Measurements from ENCODE around the gene ARID1B. TPM values are rescaled to one million over a fixed set of nuclear protein-coding genes. Genes with fewer than 3 reads are reported as not detected.

The ARID1B gene
- total RNA-seq, 1 donor: 55.0 TPM

DNA sequence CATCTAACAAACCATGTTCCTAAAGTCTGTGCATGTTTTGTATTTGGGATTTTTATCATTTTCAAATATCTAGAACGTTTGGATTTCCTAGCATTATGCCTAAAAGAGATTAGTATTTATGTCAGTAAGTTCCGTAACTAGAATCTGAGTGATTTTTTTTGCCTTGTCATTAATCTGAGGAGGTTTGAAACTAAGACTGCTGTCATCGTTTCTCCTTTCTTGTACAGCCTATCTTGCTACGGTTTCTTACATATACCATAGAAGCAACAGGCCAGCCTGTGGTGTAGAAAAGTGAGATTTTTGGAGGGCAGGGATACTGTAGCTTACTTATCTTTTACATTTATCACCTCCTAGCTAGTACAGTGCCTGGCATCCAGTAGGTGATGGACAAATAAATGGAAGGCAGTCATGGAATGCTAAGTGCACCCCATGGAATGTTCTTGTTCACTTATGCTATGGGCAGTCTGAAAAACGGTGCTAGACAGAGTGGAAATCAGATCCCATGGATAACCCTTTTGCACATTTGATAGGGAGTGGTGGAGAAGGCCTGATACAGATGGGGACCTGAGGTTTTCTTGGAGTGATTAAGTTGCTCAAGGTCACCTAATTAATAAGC, 93.9 kb downstream of the ARID1B start:
- no peak for DNase-seq (ENCODE audit: insufficient read length, low spot score, missing footprints)
- Histone ChIP-seq H3K4me2 (ENCODE audit: insufficient read depth, low read length) (no peak overlapping the region), H3K27me3 (ENCODE audit: insufficient read depth, low read length) (no peaks in the 10 kb centered on the region), H3K9me3 (ENCODE audit: low read depth, low read length) (no peaks in the 10 kb centered on the region), H3K36me3 (ENCODE audit: insufficient read depth, low read length) (no peaks in the 10 kb centered on the region), H2AFZ (ENCODE audit: low read length) (no peak overlapping the region), H3K27ac (ENCODE audit: low read depth, low read length) (no peak overlapping the region), H3K4me1 (ENCODE audit: insufficient read depth, low read length) (peaks cover 9% of the 10 kb centered on the region), H3K4me3 (ENCODE audit: insufficient read depth, low read length) (no peak overlapping the region), H4K20me1 (ENCODE audit: insufficient read depth, low read length) (peaks cover 28% of the 10 kb centered on the region), H3K79me2 (ENCODE audit: insufficient read depth, low read length) (peaks cover 95% of the 10 kb centered on the region)
- TF ChIP-seq, protein P1, sequence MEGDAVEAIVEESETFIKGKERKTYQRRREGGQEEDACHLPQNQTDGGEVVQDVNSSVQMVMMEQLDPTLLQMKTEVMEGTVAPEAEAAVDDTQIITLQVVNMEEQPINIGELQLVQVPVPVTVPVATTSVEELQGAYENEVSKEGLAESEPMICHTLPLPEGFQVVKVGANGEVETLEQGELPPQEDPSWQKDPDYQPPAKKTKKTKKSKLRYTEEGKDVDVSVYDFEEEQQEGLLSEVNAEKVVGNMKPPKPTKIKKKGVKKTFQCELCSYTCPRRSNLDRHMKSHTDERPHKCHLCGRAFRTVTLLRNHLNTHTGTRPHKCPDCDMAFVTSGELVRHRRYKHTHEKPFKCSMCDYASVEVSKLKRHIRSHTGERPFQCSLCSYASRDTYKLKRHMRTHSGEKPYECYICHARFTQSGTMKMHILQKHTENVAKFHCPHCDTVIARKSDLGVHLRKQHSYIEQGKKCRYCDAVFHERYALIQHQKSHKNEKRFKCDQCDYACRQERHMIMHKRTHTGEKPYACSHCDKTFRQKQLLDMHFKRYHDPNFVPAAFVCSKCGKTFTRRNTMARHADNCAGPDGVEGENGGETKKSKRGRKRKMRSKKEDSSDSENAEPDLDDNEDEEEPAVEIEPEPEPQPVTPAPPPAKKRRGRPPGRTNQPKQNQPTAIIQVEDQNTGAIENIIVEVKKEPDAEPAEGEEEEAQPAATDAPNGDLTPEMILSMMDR (IDR thresholded peaks at IDR 0.05; ENCODE audit: extremely low read depth, low read depth, low read length): no peak

DNA sequence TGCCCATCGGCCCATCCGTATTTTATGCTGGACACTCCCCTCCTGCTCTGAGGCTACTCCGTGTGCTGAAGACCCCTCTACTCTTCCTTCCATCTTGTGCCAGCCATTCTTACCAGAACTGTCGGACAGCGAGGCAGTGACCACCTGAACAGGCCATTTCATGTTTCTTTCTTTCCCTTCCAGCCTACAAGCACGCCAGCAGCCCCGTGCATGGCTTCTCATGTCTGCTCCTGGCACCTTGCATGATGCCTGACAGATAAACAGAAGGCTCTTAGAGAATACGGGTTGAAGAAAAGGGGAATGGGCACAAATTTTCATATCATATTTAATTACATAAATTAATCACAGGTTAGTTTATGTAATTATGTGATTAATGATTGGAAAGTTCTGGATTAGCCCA, 95.7 kb downstream of the ARID1B start:
- H3K27ac ChIP-seq (ENCODE audit: low read depth, low read length): no peak overlapping the region
- H3K36me3 ChIP-seq (ENCODE audit: insufficient read depth, low read length): no peaks in the 10 kb centered on the region
- peaks cover 30% of the 10 kb centered on the region for H4K20me1 ChIP-seq (ENCODE audit: insufficient read depth, low read length)
- H3K27me3 ChIP-seq (ENCODE audit: insufficient read depth, low read length): no peaks in the 10 kb centered on the region
- no peak overlapping the region for H3K4me2 ChIP-seq (ENCODE audit: insufficient read depth, low read length)
- no peaks in the 10 kb centered on the region for H3K4me1 ChIP-seq (ENCODE audit: insufficient read depth, low read length)
- TF ChIP-seq, protein P1 (IDR thresholded peaks at IDR 0.05; ENCODE audit: extremely low read depth, low read depth, low read length): no peak
- no peaks in the 10 kb centered on the region for H3K9me3 ChIP-seq (ENCODE audit: low read depth, low read length)
- peaks cover 95% of the 10 kb centered on the region for H3K79me2 ChIP-seq (ENCODE audit: insufficient read depth, low read length)
- no peak overlapping the region for H2AFZ ChIP-seq (ENCODE audit: low read length)
- no peak for DNase-seq (ENCODE audit: insufficient read length, low spot score, missing footprints)
- H3K4me3 ChIP-seq (ENCODE audit: insufficient read depth, low read length): no peak overlapping the region

DNA sequence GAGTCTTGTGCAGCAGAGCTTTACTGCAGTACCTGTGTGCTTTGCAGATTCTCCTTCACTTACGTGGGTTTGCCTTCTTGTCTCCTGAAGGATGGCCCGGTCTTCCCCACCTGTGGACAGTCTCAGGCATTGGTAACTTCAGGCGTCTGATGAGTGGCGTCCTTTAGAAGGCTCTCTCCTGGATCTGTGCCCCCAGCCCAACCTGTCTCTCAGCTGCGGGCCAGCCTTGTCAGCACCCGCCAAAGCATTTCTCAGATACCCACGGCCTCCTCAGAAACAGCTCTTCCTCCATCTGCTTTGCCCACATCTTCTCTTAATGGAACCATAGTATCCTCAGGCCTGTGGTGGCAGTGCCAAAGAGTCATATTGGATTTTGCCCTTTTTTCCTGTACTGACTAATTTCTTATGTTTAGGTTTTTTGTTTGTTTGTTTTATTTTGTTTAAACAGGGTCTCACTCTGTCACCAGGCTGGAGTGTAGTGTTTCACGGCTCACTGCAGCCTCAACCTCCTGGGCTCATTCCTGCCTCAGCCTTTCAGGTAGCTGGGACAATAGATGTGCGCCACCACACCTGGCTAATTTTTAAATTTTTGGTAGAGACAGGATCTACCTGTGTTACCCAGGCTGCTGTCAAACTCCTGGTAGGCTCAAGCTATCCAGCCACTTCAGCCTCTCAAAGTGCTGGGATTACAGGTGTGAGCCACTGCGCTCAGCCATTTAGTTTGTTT, 96.6 kb downstream of the ARID1B start:
- H3K4me3 ChIP-seq (ENCODE audit: insufficient read depth, low read length): no peak overlapping the region
- no peak overlapping the region for H3K27ac ChIP-seq (ENCODE audit: low read depth, low read length)
- no peaks in the 10 kb centered on the region for H3K9me3 ChIP-seq (ENCODE audit: low read depth, low read length)
- TF ChIP-seq, protein P1 (IDR thresholded peaks at IDR 0.05; ENCODE audit: extremely low read depth, low read depth, low read length): no peak
- no peaks in the 10 kb centered on the region for H3K36me3 ChIP-seq (ENCODE audit: insufficient read depth, low read length)
- no peak for DNase-seq (ENCODE audit: insufficient read length, low spot score, missing footprints)
- H3K4me1 ChIP-seq (ENCODE audit: insufficient read depth, low read length): no peaks in the 10 kb centered on the region
- peaks cover 38% of the 10 kb centered on the region for H4K20me1 ChIP-seq (ENCODE audit: insufficient read depth, low read length)
- H2AFZ ChIP-seq (ENCODE audit: low read length): no peak overlapping the region
- H3K27me3 ChIP-seq (ENCODE audit: insufficient read depth, low read length): no peaks in the 10 kb centered on the region
- peaks cover 95% of the 10 kb centered on the region for H3K79me2 ChIP-seq (ENCODE audit: insufficient read depth, low read length)
- no peak overlapping the region for H3K4me2 ChIP-seq (ENCODE audit: insufficient read depth, low read length)

DNA sequence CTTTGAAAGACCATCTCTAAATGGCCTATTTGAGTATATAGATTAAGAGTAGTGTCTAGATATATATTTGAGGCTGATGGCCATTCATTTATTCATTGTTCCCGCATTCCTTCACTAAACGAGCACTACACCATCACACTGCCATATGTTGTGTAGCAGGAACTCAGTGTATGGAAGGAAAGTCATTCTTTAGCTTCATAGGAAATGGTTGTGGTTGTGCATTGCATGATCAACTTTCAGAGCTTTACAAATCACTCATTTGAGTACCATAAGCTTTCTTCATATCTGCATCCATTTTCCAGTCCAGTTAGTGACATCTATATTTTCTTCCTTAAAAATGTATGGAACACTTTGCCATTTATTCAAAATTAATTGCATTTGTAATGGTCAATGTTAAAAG, 97.9 kb downstream of the ARID1B start:
- Histone ChIP-seq H3K4me2 (ENCODE audit: insufficient read depth, low read length) (no peak overlapping the region), H3K79me2 (ENCODE audit: insufficient read depth, low read length) (peaks cover 95% of the 10 kb centered on the region), H2AFZ (ENCODE audit: low read length) (no peak overlapping the region), H4K20me1 (ENCODE audit: insufficient read depth, low read length) (peaks cover 47% of the 10 kb centered on the region), H3K27me3 (ENCODE audit: insufficient read depth, low read length) (no peaks in the 10 kb centered on the region), H3K36me3 (ENCODE audit: insufficient read depth, low read length) (no peaks in the 10 kb centered on the region), H3K4me3 (ENCODE audit: insufficient read depth, low read length) (no peak overlapping the region), H3K27ac (ENCODE audit: low read depth, low read length) (no peak overlapping the region), H3K9me3 (ENCODE audit: low read depth, low read length) (no peaks in the 10 kb centered on the region), H3K4me1 (ENCODE audit: insufficient read depth, low read length) (no peaks in the 10 kb centered on the region)
- TF ChIP-seq, protein P1 (IDR thresholded peaks at IDR 0.05; ENCODE audit: extremely low read depth, low read depth, low read length): no peak
- DNase-seq (ENCODE audit: insufficient read length, low spot score, missing footprints): no peak
